Sigmoid colon (tissue), 4 donors: ENCODE results near the gene LIMS2.

ENCODE experiments used
- CTCF ChIP-seq, 4 experiments: fragments of 450-650 bp in 3 of 4; fragments of 200-600 bp in 1 of 4; IDR thresholded peaks; one replicate each; pipeline ENCODE4 v1.5.1; 2016 to 2019; ENCODE audit warnings: antibody characterized with exemption in 4 of 4, mild to moderate bottlenecking in 3 of 4, moderate library complexity in 2 of 4
- EP300 ChIP-seq, 4 donors: sonication (generic); formaldehyde crosslinking; IDR thresholded peaks; one replicate each; pipeline ENCODE4 v1.6.1; 2017; ENCODE audit warnings: antibody characterized with exemption in 4 of 4
- POLR2A ChIP-seq, 2 donors: fragments of 450-650 bp; IDR thresholded peaks; one replicate each; pipeline ENCODE4 v1.6.1; 2016; ENCODE audit warnings: antibody characterized with exemption in 2 of 2, mild to moderate bottlenecking in 2 of 2, moderate library complexity in 2 of 2
- POLR2AphosphoS5 ChIP-seq, 4 donors: sonication (generic); formaldehyde crosslinking; IDR thresholded peaks; one replicate each; pipeline ENCODE4 v1.6.1; 2017; ENCODE audit warnings: antibody characterized with exemption in 4 of 4

GRCh38 chr2:127704641-127705390 is 29.5 kb upstream of the LIMS2 start:
- TF ChIP-seq CTCF (IDR thresholded peaks at IDR 0.05) (no peak), POLR2AphosphoS5 (IDR thresholded peaks at IDR 0.05) (no peak), EP300 (IDR thresholded peaks at IDR 0.05) (no peak), POLR2A (IDR thresholded peaks at IDR 0.05) (no peak)
